ENCODE measurements around the gene CCNF. TPM values are rescaled to one million over a fixed set of nuclear protein-coding genes. Genes with fewer than 3 reads are reported as not detected.

CCNF gene
- total RNA-seq, 1 donor from 2014 or later: 26.4 TPM

DNA sequence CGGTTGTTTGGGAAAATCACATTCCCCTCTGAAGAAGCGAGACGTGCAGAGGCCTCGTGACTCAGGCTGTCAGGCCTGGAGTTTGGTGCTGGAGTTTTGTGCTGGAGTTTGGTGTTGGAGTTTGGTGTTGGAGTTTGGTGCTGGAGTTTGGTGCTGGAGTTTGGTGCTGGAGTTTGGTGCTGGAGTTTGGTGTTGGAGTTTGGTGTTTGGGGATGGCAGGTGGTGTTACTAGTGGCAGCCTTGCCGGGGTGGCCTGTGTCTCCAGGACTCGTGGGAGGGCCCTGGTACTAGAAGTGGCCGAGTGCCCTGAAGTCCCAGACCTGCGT is 58.2 kb downstream of the CCNF start:
- no peaks in the 10 kb centered on the region for H3K36me3 Mint-ChIP-seq (ENCODE audit: unreplicated experiment)
- H3K9me3 Mint-ChIP-seq (ENCODE audit: unreplicated experiment): peaks cover 7% of the 10 kb centered on the region
- peaks cover 12% of the 10 kb centered on the region for H3K27me3 Mint-ChIP-seq (ENCODE audit: unreplicated experiment)
- TF ChIP-seq, protein P1, sequence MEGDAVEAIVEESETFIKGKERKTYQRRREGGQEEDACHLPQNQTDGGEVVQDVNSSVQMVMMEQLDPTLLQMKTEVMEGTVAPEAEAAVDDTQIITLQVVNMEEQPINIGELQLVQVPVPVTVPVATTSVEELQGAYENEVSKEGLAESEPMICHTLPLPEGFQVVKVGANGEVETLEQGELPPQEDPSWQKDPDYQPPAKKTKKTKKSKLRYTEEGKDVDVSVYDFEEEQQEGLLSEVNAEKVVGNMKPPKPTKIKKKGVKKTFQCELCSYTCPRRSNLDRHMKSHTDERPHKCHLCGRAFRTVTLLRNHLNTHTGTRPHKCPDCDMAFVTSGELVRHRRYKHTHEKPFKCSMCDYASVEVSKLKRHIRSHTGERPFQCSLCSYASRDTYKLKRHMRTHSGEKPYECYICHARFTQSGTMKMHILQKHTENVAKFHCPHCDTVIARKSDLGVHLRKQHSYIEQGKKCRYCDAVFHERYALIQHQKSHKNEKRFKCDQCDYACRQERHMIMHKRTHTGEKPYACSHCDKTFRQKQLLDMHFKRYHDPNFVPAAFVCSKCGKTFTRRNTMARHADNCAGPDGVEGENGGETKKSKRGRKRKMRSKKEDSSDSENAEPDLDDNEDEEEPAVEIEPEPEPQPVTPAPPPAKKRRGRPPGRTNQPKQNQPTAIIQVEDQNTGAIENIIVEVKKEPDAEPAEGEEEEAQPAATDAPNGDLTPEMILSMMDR (IDR thresholded peaks at IDR 0.05; ENCODE audit: partially characterized antibody, unreplicated experiment): no peak
- peak overlapping the region; percentile 27 for H3K4me3 Mint-ChIP-seq (ENCODE audit: unreplicated experiment)
- peaks cover 23% of the 10 kb centered on the region for H3K4me1 Mint-ChIP-seq (ENCODE audit: low read depth, unreplicated experiment)
- H3K27ac Mint-ChIP-seq (ENCODE audit: unreplicated experiment): peak overlapping the region; percentile 15
- no peak for DNase-seq

GRCh38 chr16:2487903-2488531 is 58.8 kb downstream of the CCNF start:
- Mint-ChIP-seq H3K27me3 (ENCODE audit: unreplicated experiment) (peaks cover 10% of the 10 kb centered on the region), H3K27ac (ENCODE audit: unreplicated experiment) (no peak overlapping the region), H3K36me3 (ENCODE audit: unreplicated experiment) (no peaks in the 10 kb centered on the region), H3K4me1 (ENCODE audit: low read depth, unreplicated experiment) (peaks cover 20% of the 10 kb centered on the region), H3K4me3 (ENCODE audit: unreplicated experiment) (no peak overlapping the region), H3K9me3 (ENCODE audit: unreplicated experiment) (peaks cover 7% of the 10 kb centered on the region)
- TF ChIP-seq, protein P1 (IDR thresholded peaks at IDR 0.05; ENCODE audit: partially characterized antibody, unreplicated experiment): no peak
- peak; percentile 29 for DNase-seq

DNA sequence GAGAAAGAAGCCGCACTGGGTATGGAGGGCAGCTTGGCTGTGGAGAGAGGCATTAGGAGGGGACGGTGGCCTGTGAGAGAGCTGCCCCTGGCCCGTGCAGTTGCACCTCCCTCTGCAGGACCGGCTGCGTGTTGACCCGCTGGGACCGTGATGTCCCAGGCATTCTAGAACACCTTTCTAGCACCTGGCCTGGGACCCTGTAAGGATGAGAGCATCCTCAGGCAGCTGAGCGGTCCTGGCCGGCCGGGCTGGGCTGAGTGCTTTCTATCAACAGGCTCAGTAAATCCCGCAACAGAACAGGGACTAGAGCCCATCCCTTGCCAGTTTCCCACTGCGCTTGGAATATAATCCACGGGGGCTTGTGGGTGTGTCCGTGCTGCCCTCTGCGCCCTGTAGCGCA is 60.3 kb downstream of the CCNF start:
- peaks cover 16% of the 10 kb centered on the region for H3K4me1 Mint-ChIP-seq (ENCODE audit: low read depth, unreplicated experiment)
- peaks cover 6% of the 10 kb centered on the region for H3K27me3 Mint-ChIP-seq (ENCODE audit: unreplicated experiment)
- H3K4me3 Mint-ChIP-seq (ENCODE audit: unreplicated experiment): no peak overlapping the region
- peaks cover 2% of the 10 kb centered on the region for H3K9me3 Mint-ChIP-seq (ENCODE audit: unreplicated experiment)
- DNase-seq: no peak
- H3K36me3 Mint-ChIP-seq (ENCODE audit: unreplicated experiment): no peaks in the 10 kb centered on the region
- no peak overlapping the region for H3K27ac Mint-ChIP-seq (ENCODE audit: unreplicated experiment)
- TF ChIP-seq, protein P1 (IDR thresholded peaks at IDR 0.05; ENCODE audit: partially characterized antibody, unreplicated experiment): no peak

- no peak for DNase-seq
- H3K27me3 Mint-ChIP-seq (ENCODE audit: unreplicated experiment): peaks cover 6% of the 10 kb centered on the region
- no peaks in the 10 kb centered on the region for H3K36me3 Mint-ChIP-seq (ENCODE audit: unreplicated experiment)
- H3K9me3 Mint-ChIP-seq (ENCODE audit: unreplicated experiment): peaks cover 2% of the 10 kb centered on the region
- peak overlapping the region; percentile 52 for H3K27ac Mint-ChIP-seq (ENCODE audit: unreplicated experiment)
- TF ChIP-seq, protein P1 (IDR thresholded peaks at IDR 0.05; ENCODE audit: partially characterized antibody, unreplicated experiment): no peak
- peaks cover 16% of the 10 kb centered on the region for H3K4me1 Mint-ChIP-seq (ENCODE audit: low read depth, unreplicated experiment)
- H3K4me3 Mint-ChIP-seq (ENCODE audit: unreplicated experiment): no peak overlapping the region
Observed at GRCh38 chr16:2490190-2491105, 61.2 kb downstream of the CCNF start.

GRCh38 chr16:2492292-2492691 is 63.0 kb downstream of the CCNF start:
- Mint-ChIP-seq H3K27me3 (ENCODE audit: unreplicated experiment) (peaks cover 5% of the 10 kb centered on the region), H3K27ac (ENCODE audit: unreplicated experiment) (no peak overlapping the region), H3K4me3 (ENCODE audit: unreplicated experiment) (no peak overlapping the region), H3K36me3 (ENCODE audit: unreplicated experiment) (no peaks in the 10 kb centered on the region), H3K4me1 (ENCODE audit: low read depth, unreplicated experiment) (peaks cover 8% of the 10 kb centered on the region), H3K9me3 (ENCODE audit: unreplicated experiment) (peaks cover 2% of the 10 kb centered on the region)
- TF ChIP-seq, protein P1 (IDR thresholded peaks at IDR 0.05; ENCODE audit: partially characterized antibody, unreplicated experiment): no peak
- no peak for DNase-seq
